WTC11 (cell line): Measurements from ENCODE around the gene TNFRSF13B.
"Not testable (repeated sequence)": the region's sequence is repeated elsewhere in the genome, so short reads cannot be mapped to it uniquely, and the experiment has no call there.

ENCODE experiments used
- NFYB ChIP-seq: sonication (generic); formaldehyde crosslinking; conservative IDR thresholded peaks from 2 replicates; pipeline ENCODE4 v1.8.0; 2022; ENCODE audit warnings: low read depth, missing genetic modification reagents
- TF ChIP-seq, protein P1 (sequence below): fragments of 200-600 bp; IDR thresholded peaks from 2 replicates; pipeline ENCODE4 v1.8.0; 2022; ENCODE audit warnings: antibody characterized with exemption
- TF ChIP-seq, protein P2 (sequence below): sonication (generic); formaldehyde crosslinking; IDR thresholded peaks from 2 replicates; pipeline ENCODE4 v1.8.1; 2022; ENCODE audit warnings: low read depth, missing genetic modification reagents, borderline replicate concordance
- TF ChIP-seq, protein P3 (sequence below): sonication (generic); formaldehyde crosslinking; IDR thresholded peaks from 2 replicates; pipeline ENCODE4 v1.8.0; 2022; ENCODE audit warnings: mild to moderate bottlenecking, missing genetic modification reagents
- TF ChIP-seq, protein P4 (sequence below): sonication (generic); formaldehyde crosslinking; IDR thresholded peaks from 2 replicates; pipeline ENCODE4 v1.8.1; 2023; ENCODE audit warnings: mild to moderate bottlenecking, missing genetic modification reagents, moderate library complexity

DNA sequence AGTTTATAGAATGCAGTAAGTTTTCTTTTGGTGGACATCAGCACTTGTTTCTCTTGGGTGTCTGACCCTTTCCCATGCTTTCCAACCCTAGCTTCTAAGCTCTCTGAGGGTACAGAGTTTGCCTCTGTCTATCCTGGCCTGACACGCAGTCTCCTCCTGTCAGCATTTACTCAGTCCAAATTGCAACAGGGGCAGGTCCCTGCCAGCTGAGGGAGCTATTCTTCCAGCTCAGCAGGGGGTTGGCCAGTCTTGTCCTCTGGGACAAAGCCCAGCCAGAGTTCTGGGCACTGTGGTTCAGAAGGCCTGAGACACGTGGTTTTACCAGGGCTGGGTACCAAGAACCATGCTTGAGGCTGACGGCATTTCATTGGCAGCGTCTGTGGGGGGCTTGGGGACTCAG is 38.1 kb upstream of the TNFRSF13B start:
- TF ChIP-seq NFYB (CRISPR knock-in tag), result not testable (repeated sequence)
- TF ChIP-seq, protein P1, sequence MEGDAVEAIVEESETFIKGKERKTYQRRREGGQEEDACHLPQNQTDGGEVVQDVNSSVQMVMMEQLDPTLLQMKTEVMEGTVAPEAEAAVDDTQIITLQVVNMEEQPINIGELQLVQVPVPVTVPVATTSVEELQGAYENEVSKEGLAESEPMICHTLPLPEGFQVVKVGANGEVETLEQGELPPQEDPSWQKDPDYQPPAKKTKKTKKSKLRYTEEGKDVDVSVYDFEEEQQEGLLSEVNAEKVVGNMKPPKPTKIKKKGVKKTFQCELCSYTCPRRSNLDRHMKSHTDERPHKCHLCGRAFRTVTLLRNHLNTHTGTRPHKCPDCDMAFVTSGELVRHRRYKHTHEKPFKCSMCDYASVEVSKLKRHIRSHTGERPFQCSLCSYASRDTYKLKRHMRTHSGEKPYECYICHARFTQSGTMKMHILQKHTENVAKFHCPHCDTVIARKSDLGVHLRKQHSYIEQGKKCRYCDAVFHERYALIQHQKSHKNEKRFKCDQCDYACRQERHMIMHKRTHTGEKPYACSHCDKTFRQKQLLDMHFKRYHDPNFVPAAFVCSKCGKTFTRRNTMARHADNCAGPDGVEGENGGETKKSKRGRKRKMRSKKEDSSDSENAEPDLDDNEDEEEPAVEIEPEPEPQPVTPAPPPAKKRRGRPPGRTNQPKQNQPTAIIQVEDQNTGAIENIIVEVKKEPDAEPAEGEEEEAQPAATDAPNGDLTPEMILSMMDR, result not testable (repeated sequence)
- TF ChIP-seq, protein P2, sequence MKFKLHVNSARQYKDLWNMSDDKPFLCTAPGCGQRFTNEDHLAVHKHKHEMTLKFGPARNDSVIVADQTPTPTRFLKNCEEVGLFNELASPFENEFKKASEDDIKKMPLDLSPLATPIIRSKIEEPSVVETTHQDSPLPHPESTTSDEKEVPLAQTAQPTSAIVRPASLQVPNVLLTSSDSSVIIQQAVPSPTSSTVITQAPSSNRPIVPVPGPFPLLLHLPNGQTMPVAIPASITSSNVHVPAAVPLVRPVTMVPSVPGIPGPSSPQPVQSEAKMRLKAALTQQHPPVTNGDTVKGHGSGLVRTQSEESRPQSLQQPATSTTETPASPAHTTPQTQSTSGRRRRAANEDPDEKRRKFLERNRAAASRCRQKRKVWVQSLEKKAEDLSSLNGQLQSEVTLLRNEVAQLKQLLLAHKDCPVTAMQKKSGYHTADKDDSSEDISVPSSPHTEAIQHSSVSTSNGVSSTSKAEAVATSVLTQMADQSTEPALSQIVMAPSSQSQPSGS (CRISPR knock-in tag), result not testable (repeated sequence)
- TF ChIP-seq, protein P3, sequence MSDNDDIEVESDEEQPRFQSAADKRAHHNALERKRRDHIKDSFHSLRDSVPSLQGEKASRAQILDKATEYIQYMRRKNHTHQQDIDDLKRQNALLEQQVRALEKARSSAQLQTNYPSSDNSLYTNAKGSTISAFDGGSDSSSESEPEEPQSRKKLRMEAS, result not testable (repeated sequence)
- TF ChIP-seq, protein P4, sequence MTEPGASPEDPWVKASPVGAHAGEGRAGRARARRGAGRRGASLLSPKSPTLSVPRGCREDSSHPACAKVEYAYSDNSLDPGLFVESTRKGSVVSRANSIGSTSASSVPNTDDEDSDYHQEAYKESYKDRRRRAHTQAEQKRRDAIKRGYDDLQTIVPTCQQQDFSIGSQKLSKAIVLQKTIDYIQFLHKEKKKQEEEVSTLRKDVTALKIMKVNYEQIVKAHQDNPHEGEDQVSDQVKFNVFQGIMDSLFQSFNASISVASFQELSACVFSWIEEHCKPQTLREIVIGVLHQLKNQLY (CRISPR knock-in tag), result not testable (repeated sequence)
